Choroid plexus epithelial cell (primary cell): Measurements from ENCODE around the gene POLR1H.

Experiments
- DNase-seq: peaks from one replicate; pipeline ENCODE4 v3.0.0-alpha.2; 2010; ENCODE audit warnings: low read depth
- H3K4me3 ChIP-seq: 2 replicates; pipeline ENCODE4 v1.5.1; 2011; ENCODE audit warnings: low read depth, mild to moderate bottlenecking, control low read depth, low read length, moderate library complexity
- CTCF ChIP-seq: conservative IDR thresholded peaks from 2 replicates; pipeline ENCODE4 v1.5.1; 2011; ENCODE audit warnings: low read depth, mild to moderate bottlenecking, control low read depth, inconsistent platforms, low read length, moderate library complexity

The POLR1H gene

GRCh38 chr6:30042476-30042875 lies 18.6 kb upstream of the POLR1H start:
- DNase-seq, result peak; percentile 36
- H3K4me3 ChIP-seq, result no peak overlapping the region
- TF ChIP-seq CTCF, result no peak

DNA sequence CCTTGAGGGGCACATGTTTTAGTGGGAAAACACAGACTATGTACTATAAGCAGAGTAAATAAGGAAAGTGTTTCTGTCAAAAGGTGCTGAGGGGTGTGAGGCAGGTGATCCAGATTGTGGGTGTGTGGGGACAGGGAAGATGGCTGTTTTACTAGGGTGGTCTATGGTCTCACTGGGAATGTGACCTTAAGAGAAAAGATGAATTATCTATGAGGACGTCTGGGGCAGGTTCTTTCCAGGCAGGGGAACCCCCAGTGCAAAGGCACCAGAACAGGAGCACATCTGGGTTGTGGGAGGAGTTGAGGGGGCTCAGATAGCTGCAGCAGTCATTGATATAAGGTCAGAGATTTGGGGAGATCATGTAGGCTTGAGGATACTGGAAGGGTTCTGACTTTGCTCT lies 18.2 kb upstream of the POLR1H start:
- no peak for DNase-seq
- no peak overlapping the region for H3K4me3 ChIP-seq
- no peak for TF ChIP-seq CTCF

GRCh38 chr6:30043744-30044143 lies 17.3 kb upstream of the POLR1H start:
- no peak for TF ChIP-seq CTCF
- no peak for DNase-seq
- no peak overlapping the region for H3K4me3 ChIP-seq

DNA sequence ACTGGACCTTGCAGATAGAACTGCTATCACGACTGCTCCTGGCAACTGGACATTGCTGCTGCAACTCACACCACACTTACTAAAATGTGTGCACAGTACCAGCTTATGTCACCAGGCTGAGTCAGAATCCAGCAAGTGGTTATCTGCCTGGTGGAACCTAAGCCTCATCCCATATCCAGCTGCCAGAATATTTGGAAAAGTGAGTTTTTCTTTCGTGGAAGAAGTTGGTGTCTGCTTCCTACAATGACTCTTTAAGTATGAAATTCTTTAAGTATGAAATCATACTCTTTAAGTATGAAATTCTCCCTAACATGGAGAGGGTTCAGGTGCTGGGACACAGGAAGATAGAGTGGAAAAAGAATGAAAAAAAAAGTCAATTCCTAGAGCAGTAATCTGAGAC lies 16.4 kb upstream of the POLR1H start:
- no peak overlapping the region for H3K4me3 ChIP-seq
- peak; percentile 32 for DNase-seq
- no peak for TF ChIP-seq CTCF

DNA sequence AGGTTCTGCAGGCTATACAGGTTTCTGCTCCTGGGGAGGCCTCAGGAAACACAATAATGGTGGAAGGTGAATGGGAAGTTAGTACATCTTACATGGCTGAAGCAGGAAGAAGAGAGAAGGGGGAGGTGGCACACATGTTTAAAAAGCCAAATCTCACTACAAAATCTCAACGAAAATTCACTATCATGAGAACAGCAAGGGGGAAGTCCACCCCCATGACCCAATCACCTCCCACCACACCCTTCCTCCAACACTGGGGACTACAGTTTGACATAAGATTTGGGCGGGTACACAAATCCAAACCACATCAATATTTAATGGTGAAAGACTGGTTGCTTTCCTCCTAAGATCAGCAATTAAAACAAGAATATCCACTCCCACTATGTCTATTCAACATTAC lies 13.8 kb upstream of the POLR1H start:
- TF ChIP-seq CTCF, result no peak
- no peak for DNase-seq

GRCh38 chr6:30053682-30054081 lies 7.4 kb upstream of the POLR1H start:
- H3K4me3 ChIP-seq, result no peak overlapping the region
- DNase-seq, result no peak
- TF ChIP-seq CTCF, result no peak

More for the DNA sequence above, 13.8 kb upstream of the POLR1H start:
- no peak overlapping the region for H3K4me3 ChIP-seq

DNA sequence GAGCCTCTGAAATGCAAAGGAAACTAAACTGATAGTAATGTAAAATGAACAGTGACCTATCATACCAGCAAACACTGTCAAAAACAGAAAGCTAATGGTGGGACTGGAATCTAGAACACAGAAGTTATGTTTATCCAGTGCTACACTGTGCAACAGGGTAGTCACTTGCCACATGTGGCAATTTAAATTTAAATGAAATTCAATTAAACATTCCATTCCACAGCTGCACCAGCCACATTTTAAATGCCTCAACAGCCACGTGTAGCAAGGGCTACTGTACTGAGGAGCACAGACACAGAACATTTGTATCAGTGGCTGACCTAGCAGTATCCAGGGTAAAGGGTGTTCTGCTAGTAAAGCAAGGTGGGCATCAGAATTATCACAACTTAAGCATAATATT lies 5.6 kb upstream of the POLR1H start:
- no peak overlapping the region for H3K4me3 ChIP-seq
- no peak for DNase-seq
- TF ChIP-seq CTCF, result no peak
